NK-92 treated with Interleukin-12 subunit alpha and Interleukin-12 subunit beta, amount 100 ng/mL, for 24 hours (cell line): Measurements from ENCODE around the gene DNAJC11.

ENCODE experiments used
- DNase-seq: peaks from one replicate; lab custom pipeline; 2025; lab: John Stamatoyannopoulos, UW

The DNAJC11 gene

DNA sequence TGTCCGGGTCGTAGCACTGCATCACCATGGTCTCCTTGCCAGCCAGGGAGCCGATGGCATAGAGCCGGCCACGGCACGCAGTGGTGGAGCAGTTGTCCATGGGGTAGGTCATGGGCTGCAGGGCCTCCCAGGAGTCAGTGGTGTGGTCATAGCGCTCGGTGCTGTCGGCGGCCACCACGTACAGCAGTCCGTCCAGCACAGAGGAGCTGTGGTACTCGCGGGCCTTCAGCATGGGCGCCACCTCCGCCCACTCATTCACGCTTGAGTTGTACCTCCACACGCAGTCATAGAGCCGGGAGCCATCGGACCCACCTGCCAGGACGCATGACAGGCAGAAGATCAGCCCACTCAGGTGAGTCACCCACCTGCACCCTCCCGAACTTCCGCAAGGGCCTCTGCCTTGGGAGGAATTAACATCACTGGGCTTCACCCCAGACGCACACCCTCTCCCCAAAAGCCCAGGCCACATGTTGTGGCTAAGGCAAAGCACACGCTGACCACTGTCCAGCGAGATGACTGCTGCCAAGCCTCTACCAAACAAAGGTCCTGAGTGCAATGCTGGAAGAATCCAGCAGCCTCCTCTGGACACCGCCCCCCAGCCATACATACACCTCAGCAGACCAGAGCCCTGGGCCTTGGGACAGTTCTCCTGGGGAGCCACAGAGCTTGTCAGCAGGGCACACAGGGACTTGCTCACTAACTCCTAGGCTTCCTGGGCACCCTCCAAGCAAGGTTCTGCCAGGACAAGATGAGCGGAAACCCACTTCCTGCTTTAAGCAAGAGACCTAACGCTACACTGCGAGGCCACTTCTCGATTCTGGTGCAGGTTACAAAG lies 102.3 kb downstream of the DNAJC11 start:
- DNase-seq = no peak

DNA sequence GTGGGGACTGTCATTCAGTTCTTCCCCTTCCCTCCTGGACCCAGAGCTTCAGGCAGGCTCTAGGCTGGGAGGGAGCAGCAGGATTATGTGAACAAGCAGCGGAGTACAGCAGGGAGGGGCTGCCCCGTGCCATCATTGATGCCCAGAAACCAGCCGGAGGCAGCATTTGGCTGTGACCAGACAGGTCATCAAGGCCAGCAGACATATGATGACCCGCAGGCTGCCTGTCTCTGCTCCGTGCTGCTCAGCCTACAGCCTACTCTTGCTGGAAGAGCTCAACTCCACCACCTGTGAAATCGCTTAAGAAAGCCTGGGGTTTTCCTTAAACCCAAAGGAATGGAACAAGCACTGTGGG lies 103.9 kb downstream of the DNAJC11 start:
- no peak for DNase-seq

DNA sequence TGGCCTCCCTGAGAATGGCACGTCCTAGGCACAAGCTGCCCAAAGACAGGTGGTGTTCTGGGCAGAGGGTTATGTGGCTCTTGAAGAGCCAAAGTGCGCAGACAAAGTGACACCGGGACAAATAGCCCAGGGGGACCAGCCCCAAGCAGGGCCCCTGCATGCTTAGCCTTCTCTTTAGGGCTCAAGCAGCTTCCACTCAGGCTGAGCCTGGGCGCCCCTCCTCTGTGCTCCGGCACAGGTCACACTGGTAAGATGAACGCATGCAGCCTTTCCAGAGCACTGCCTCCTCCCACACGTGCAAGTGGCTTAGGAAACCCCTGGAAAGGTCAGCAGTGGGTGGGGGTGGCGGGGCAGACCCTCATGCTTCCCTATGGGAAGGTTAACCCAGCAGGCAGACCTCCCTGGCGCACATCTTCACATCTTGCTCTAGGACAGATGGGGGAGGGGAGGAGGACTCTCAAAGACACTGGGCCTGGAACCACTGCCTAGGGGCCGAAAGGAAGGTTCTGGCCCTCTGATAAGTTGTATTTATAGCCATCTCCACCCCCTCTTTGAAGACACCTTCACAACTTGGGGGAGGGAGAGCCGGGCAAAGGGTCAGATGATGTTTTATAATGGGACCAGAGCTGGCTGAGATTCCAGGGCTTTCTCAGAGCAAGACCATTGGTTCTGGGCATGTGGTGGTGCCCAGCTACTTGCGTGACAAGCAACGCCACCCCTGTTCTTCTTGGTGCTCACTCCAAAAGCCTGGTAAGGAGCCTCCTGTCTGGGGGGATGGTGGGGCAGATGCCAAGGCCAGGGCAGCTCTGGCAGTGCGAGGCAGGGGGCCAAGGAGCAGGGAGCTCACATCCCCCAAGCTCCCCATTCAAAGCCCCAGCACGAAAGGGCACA lies 104.5 kb downstream of the DNAJC11 start:
- no peak for DNase-seq

DNA sequence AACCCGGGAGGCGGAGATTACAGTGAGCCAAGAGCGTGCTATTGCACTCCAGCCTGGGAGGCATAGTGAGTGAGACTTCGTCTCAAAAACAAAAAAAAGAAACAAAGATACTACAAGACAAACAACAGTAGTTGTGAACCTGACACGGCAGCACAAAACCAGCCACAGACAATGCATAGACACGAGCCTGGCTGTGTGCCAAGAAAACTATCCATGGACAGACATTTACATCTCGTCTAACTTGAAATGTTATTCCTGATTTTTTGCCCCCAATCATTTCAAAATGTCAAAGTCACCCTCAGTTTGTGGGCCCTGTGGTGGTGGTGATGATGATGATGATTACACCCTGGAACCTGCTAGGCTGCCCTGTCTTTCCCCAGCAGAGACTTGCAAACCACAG lies 105.3 kb downstream of the DNAJC11 start:
- DNase-seq = no peak

DNA sequence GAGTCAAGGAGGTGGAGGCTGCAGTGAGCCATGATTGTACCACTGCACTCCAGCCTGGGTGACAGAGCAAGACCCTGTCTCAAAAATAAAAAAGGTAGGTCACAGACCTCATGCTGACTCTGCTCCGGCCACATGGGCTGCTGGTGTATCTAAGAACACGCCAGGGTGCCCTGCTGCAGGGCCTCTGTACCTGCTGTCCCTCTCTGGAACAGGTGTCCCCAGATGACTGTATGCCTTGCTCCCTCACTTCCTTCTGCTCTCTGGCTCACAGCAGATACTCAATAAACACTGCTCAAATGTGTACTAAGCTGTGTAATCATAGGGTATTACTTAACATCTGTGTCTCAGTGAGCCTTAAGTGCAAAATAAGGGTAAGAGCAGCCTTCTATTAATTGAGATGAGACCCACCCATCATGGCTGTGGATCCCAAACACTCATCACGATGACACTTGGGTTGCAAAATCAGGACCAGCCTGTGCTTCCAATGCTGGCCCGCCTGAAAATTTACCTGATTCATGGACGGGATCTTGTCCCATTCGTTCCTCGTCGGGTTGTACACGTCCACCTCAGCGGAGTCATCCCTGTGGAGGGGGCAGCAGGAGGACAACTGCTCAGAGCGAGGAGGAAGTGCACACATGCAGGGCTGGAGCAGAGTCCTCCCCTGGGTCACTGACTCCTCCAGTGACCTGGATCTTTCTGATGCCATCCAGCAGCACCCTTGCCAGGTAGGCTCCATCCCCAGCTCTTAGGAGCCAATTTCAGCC lies 106.5 kb downstream of the DNAJC11 start:
- DNase-seq = no peak

DNA sequence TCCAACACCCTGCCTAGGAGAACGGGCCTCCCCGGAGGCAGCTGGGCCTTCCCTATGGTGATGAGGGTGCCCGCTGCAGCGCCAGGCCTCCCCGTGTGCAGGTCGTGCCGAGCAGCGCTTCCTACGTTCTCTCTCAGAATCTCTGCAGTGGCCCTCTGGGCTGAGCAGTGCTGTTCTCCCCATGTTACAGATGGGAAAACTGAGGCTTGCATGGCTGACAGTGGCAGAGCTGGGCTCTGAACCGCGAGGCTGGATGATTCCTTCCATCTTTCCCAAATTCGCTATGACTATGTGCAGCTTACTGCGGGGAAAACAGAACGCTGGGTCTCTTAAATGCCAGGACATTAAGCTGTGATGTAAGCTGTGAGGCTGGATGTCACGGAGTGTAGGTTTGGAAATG lies 107.8 kb downstream of the DNAJC11 start:
- DNase-seq = no peak

DNA sequence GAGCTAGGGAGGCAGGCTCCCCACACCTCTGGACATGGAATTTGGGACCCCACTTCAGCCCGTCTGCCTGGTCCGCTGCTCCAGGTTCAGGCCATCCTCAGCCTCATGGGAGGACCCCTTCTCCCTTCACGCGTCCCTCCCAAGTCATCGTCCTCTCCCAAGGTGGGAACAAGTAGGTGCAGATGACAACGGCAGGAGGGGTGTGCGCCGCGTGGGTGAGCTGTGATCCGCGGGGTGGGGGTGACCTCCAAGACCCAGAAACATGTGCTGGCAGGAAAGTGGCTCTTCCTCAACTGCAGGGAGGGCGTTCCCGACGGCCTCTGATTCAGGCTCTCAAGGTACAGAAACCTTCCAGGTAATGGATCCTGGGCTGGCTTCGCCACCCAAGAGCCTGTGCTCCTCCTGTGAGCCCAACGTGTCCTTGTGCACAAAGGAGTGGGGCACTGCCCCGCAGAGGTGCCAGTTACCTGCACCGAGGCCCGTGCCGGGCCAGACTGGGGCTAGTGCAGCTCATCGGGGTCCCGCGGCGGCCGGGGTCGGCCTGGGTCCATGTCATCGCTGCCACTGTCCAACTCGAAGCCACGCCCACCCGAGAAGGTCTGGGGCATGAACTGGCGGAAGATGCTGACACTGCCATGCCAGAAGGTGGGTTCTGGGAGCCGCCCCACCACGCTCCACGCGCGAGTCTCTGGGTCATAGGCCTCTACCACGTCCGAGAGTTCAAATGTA lies 108.6 kb downstream of the DNAJC11 start:
- DNase-seq = no peak

DNA sequence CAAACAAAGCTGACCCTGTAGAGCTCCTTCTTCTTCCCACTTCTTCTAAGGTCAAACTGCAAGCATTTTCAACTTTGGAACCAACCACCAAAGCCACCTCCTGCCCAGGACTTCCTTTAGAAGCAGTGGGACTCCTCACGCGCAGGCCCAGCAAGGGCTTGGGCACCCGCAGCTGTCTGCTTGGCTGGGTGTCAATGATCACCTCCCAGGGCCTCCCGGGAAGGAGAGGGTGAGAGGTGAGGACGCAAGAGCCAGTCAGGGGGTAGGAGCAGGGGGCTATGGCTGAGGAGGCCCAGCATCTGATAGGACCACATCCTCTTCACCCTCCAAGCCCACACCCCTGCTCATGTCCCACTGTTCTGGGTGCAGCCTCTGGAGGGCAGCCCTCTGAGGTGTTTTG lies 109.2 kb downstream of the DNAJC11 start:
- DNase-seq = no peak

DNA sequence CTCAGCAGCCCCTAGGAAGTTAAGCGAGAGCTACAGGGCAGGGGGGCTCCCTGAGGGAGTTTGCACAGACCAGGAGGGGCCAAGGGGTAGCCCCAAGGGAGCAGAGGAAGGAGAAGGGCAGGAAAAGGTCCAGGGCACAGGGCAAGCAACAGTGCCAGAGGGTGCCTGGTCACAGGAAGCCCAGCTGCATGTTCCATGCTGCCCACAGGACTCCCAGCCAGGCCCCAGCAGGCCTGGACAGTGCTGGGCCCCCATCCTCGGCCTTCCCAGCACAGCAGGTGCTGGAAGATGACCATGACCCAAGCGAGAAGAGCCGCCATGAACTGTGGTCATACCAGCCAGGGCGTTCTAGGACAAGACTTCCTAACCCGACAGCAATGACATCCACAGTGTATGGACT lies 110.0 kb downstream of the DNAJC11 start:
- DNase-seq = no peak

DNA sequence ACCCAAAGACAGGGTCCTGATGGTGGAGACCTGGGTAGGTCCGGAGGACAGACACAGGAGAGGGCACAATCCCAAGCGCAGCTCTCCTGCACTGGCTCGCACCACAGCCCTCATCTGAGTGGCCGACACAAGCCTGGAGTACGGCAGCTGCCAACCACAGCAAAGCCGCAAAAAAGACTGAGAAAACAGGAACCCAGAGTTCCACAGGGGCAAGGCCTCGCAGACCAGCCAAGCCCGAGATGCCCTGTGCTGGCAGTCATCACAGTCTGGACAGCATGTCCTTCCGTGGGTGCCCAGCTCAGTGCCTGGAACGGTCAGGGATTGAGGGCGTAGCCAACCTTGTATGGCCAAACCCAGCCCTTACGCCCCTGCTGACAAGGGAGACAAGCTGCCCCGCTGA lies 110.4 kb downstream of the DNAJC11 start:
- DNase-seq = no peak

DNA sequence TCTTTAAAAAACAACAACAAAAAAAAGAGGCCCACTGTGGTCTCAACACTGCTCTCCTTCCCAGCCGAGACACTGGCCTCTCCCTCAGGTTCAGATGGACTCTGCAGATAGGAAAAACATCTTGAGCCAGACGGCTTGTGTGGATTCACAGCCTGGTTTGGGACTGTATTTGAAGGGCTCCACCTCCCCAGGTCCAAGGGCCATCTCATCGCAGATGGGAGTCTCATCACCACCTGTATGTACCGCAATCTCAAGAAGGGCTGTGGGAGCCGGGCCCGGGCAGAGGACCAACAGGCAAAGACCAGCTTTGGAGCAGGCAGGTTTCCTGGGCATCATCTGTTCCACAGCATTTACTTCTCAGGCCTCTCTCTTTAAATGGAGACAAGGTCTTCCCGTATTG lies 111.6 kb downstream of the DNAJC11 start:
- DNase-seq = no peak

DNA sequence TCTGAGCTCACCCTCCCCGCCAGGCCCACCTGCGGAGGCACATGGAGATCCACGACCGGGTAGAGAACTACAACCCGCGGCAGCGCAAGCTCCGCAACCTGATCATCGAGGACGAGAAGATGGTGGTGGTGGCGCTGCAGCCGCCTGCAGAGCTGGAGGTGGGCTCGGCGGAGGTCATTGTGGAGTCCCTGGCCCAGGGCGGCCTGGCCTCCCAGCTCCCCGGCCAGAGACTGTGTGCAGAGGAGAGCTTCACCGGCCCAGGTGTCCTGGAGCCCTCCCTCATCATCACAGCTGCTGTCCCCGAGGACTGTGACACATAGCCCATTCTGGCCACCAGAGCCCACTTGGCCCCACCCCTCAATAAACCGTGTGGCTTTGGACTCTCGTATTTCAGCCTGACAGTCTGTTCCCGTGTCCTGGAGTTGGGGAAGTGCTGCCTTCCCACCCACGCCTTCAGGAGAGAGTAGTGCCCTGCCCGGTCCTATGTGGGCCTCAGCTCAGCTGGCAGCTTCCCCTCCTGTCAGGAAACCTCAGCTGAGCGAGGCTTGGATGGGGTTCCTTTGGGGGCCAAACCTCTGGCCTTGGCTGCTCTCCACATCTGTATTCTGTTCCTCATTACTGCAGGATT lies 112.6 kb downstream of the DNAJC11 start:
- DNase-seq = no peak

DNA sequence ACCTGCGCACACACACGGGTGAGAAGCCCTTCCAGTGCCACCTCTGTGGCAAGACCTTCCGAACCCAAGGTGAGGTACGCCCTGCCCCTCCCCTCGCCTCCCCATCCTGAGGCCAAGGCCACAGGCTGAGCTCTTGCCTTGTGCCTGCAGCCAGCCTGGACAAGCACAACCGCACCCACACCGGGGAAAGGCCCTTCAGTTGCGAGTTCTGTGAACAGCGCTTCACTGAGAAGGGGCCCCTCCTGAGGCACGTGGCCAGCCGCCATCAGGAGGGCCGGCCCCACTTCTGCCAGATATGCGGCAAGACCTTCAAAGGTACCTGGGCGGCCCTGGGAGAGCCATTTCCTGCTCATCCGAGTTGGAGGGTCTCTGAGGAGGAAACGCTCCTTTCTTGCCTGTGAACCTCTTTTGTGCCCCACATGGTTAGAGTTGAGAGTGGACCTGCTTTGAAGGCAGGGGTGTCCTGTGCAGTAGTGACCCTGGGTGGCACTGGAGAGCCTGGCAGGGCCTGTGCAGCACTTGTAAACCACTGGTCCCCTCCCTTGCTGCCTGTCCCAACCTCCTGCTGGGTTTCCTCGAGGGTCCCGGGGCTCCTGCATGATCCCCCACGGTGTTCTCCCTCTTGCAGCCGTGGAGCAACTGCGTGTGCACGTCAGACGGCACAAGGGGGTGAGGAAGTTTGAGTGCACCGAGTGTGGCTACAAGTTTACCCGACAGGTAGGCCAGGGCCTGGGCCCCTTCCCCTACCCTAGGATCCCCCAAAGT lies 113.3 kb downstream of the DNAJC11 start:
- DNase-seq = no peak

DNA sequence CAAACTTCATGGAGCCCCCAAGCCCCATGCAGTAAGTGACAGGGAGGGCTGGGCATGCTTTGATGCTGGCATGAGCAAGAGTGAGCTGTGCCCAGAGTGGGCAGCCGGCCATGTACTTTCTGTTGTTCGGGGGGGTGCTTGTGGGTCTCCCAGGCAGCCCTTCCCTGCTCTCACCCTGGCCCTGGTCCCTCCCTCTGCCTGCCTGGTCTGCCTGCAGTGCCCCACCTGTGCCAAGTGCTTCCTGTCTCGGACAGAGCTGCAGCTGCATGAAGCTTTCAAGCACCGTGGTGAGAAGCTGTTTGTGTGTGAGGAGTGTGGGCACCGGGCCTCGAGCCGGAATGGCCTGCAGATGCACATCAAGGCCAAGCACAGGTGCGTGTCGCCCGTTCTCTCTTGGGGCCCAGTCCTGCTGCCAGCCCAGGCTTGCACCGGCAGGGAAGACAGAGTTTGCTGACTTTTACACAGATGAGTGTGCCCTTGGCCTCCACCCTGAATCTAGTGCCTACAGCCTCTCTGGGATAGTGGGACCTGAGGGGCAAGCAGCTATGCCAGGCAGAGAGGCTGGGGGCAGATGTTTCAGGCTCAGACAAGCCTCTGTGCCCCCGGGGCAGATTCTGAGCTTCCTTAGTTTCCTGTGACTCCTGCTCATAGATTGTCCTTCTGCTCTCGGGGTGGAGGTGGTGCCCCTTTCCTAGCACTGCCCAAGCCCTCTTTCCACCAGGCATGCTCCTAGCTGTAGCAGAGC lies 114.2 kb downstream of the DNAJC11 start:
- no peak for DNase-seq

DNA sequence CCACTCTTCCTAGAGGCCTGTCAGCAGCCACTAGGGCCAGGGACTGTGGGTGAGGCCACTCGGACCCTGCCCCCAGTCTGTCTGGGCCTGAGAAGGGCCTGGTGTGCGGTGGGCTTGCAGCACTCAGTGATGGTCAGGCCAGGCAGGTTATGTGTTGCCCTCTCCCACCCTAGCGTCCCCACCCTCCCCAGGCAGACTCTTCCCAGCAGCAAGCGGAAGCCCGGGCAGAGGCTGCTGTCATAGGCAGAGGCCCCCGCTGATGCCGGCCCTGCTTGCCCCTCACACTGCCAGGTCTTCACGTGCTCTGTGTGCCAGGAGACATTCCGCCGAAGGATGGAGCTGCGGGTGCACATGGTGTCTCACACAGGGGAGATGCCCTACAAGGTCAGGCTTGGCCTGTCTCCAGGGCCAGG lies 115.2 kb downstream of the DNAJC11 start:
- no peak for DNase-seq

DNA sequence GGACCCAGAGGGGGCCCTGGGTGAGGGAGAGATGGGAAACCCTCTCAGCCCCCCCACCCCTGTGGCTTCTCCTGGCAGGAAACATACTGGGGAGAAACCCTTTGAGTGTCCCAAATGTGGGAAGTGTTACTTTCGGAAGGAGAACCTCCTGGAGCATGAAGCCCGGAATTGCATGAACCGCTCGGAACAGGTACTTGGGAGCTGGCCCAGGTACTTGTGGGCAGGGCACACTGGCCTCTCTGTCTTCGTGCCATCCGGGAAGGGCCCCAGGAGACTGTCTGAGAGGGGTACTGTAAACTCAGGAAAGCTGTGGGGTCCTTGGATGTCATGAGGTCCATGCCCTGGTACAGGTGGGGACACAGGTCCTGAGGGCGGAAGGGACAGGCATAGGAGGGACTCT lies 115.8 kb downstream of the DNAJC11 start:
- DNase-seq = no peak

DNA sequence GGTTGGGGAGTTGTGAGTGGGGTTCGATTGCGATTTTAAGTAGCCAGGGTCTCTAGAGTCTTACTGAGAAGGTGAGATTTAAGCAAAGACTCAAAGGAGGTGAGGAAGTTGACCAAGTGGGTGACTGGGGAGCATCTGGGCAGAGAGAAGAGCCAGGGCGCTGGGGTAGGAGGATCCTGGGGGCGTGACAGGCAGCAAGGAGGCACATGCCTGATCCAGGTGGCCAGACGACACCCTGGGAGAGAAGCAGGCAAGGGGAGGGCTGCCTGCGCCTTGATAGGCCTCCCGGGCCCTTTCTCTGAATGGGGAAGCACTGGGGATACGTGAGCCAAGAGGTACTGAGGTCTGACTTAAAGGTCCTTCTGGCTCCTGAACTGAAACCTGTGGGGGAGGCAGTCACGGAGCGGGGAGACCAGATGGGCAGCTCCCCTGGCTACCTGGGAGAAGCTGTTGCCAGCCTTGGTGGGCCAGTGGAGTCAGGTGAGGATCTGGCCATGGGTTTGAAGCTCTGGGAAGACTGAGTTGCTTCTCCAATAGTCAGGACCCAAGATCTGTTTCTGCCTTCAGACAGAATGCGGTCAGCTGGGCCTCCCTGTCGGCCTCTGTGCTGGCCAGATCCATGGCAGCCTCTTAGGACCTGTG lies 116.4 kb downstream of the DNAJC11 start:
- DNase-seq = no peak
